Suprapubic skin (tissue), 4 donors: ENCODE data around the gene LIPH. TPM values are rescaled to one million over a fixed set of nuclear protein-coding genes. Genes with fewer than 3 reads are reported as not detected.

ENCODE experiments used
- DNase-seq, 2 donors: peaks; one replicate each; pipeline ENCODE4 v3.0.0-alpha.2; 2019; ENCODE audit warnings: low spot score in 2 of 2
- H3K27ac ChIP-seq: fragments of 200-600 bp; sonication (generic); one replicate; pipeline ENCODE4 v1.5.1; 2019
- H3K27me3 ChIP-seq: fragments of 200-600 bp; sonication (generic); one replicate; pipeline ENCODE4 v1.5.1; 2019
- H3K36me3 ChIP-seq: fragments of 200-600 bp; sonication (generic); one replicate; pipeline ENCODE4 v1.5.1; 2019
- H3K4me1 ChIP-seq: fragments of 200-600 bp; sonication (generic); one replicate; pipeline ENCODE4 v1.5.1; 2019
- H3K4me3 ChIP-seq: fragments of 200-600 bp; sonication (generic); one replicate; pipeline ENCODE4 v1.5.1; 2019; ENCODE audit warnings: mild to moderate bottlenecking
- H3K9me3 ChIP-seq: fragments of 200-600 bp; sonication (generic); one replicate; pipeline ENCODE4 v1.5.1; 2019
- EP300 ChIP-seq: sonication (generic); formaldehyde crosslinking; IDR thresholded peaks from one replicate; pipeline ENCODE4 v1.6.1; 2017; ENCODE audit warnings: antibody characterized with exemption
- POLR2A ChIP-seq, 2 donors: fragments of 450-650 bp; IDR thresholded peaks; one replicate each; pipeline ENCODE4 v1.6.1; 2017; ENCODE audit warnings: antibody characterized with exemption in 2 of 2, mild to moderate bottlenecking in 2 of 2, moderate library complexity in 2 of 2
- POLR2AphosphoS5 ChIP-seq, 3 donors: sonication (generic); formaldehyde crosslinking; IDR thresholded peaks; one replicate each; pipeline ENCODE4 v1.6.1; 2017; ENCODE audit warnings: antibody characterized with exemption in 3 of 3
- WGBS: methylation state at CpG from one replicate; pipeline ENCODE4 v1.1.5; 2018; 5-methylcytosine and 5-hydroxymethylcytosine counted together
- total RNA-seq, 4 donors: library from RNA; depleted of rRNA; stranded (reverse); fragments of >200 nt; gene quantifications; one replicate each; pipeline ENCODE4 v1.1.0, GENCODE V29; 2016
- TF ChIP-seq, protein P1 (sequence below), 2 donors: fragments of 200-600 bp in 1 of 2; fragments of 450-650 bp in 1 of 2; sonication (generic) in 1 of 2; IDR thresholded peaks; one replicate each; pipeline ENCODE4 v1.5.1; 2016 to 2019; ENCODE audit warnings: antibody characterized with exemption in 2 of 2, mild to moderate bottlenecking in 1 of 2, moderate library complexity in 1 of 2

LIPH gene
- total RNA-seq, 4 donors from 2014 or later = 10.6 to 18.3 (median 14.7) TPM

GRCh38 chr3:185519021-185519420 lies 33.4 kb downstream of the LIPH start:
- no peak overlapping the region for H3K4me3 ChIP-seq
- no peaks in the 10 kb centered on the region for H3K4me1 ChIP-seq
- no peaks in the 10 kb centered on the region for H3K9me3 ChIP-seq
- H3K36me3 ChIP-seq = no peaks in the 10 kb centered on the region
- 67% methylated on average over 5 of the region's 5 CpGs for WGBS
- no peaks in the 10 kb centered on the region for H3K27me3 ChIP-seq
- TF ChIP-seq POLR2A (IDR thresholded peaks at IDR 0.05) (no peak), POLR2AphosphoS5 (IDR thresholded peaks at IDR 0.05) (no peak), EP300 (no peak)
- TF ChIP-seq, protein P1, sequence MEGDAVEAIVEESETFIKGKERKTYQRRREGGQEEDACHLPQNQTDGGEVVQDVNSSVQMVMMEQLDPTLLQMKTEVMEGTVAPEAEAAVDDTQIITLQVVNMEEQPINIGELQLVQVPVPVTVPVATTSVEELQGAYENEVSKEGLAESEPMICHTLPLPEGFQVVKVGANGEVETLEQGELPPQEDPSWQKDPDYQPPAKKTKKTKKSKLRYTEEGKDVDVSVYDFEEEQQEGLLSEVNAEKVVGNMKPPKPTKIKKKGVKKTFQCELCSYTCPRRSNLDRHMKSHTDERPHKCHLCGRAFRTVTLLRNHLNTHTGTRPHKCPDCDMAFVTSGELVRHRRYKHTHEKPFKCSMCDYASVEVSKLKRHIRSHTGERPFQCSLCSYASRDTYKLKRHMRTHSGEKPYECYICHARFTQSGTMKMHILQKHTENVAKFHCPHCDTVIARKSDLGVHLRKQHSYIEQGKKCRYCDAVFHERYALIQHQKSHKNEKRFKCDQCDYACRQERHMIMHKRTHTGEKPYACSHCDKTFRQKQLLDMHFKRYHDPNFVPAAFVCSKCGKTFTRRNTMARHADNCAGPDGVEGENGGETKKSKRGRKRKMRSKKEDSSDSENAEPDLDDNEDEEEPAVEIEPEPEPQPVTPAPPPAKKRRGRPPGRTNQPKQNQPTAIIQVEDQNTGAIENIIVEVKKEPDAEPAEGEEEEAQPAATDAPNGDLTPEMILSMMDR (IDR thresholded peaks at IDR 0.05) = no peak
- no peak for DNase-seq
- no peak overlapping the region for H3K27ac ChIP-seq

- H3K9me3 ChIP-seq = no peaks in the 10 kb centered on the region
- 78% methylated on average over 2 of the region's 2 CpGs for WGBS
- H3K4me1 ChIP-seq = no peaks in the 10 kb centered on the region
- H3K4me3 ChIP-seq = no peak overlapping the region
- TF ChIP-seq POLR2A (IDR thresholded peaks at IDR 0.05) (no peak), POLR2AphosphoS5 (IDR thresholded peaks at IDR 0.05) (no peak), EP300 (no peak)
- TF ChIP-seq, protein P1 (IDR thresholded peaks at IDR 0.05) = no peak
- H3K27me3 ChIP-seq = no peaks in the 10 kb centered on the region
- DNase-seq = no peak
- H3K36me3 ChIP-seq = no peaks in the 10 kb centered on the region
- H3K27ac ChIP-seq = no peak overlapping the region
Measured at GRCh38 chr3:185517387-185518130, 34.8 kb downstream of the LIPH start.

DNA sequence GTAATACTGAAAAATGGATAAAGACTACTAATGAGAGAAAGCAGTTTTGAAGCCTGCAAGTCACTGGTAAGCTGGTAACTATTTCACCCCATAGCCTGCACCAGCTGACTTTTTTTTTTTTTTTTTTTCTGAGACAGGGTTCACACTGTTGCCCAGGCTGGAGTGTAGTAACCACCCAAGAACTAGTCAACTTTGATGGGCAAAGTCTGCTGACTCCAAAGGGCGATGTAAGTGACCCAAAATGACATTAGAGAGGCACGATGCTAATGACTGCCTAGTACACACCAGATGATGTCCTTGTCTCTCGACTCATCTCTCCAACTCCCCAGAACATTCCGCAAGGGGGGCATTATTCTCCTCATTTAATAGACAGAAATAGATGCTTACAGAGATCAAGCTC lies 40.7 kb downstream of the LIPH start:
- Histone ChIP-seq H3K9me3 (no peaks in the 10 kb centered on the region), H3K4me1 (no peaks in the 10 kb centered on the region), H3K27me3 (no peaks in the 10 kb centered on the region), H3K36me3 (no peaks in the 10 kb centered on the region), H3K4me3 (no peak overlapping the region), H3K27ac (no peak overlapping the region)
- TF ChIP-seq EP300 = no peak
- TF ChIP-seq, protein P1 (IDR thresholded peaks at IDR 0.05) = no peak
- TF ChIP-seq POLR2AphosphoS5 (IDR thresholded peaks at IDR 0.05) = no peak
- no peak for TF ChIP-seq POLR2A (IDR thresholded peaks at IDR 0.05)
- no peak for DNase-seq
- WGBS = 94% methylated on average over 4 of the region's 4 CpGs

DNA sequence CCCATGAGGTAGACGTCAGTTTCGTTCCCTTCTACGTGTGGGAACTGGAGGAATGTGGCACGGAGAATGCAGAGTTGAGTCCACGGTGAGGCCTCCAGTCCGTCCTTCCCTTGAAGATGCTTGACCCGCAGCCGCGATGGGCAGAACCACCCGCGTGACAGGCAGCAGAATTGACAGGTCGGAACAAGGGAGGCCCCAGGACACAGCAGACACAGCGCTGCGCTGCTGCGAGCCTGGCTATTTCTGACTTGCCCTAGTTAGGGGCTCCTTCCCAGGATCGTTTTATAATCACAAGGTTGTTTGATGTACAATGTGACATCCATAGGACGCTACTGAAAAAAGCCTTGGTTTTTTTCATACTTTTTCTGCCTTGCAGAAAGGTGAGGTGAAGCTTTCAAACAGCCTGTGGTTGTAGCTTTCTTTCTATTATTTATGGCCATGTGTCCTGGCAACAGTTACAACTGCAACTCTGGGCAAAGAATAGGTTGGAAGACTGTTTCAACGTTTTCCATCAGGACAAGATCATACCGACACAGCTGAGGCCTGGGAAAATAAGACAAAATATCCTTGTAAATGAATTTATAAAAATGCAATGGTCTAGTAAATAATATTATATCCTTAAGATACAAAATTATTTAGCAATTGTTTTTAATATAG lies 43.9 kb downstream of the LIPH start:
- no peaks in the 10 kb centered on the region for H3K27me3 ChIP-seq
- no peaks in the 10 kb centered on the region for H3K36me3 ChIP-seq
- H3K4me3 ChIP-seq = no peak overlapping the region
- no peak for DNase-seq
- TF ChIP-seq, protein P1 (IDR thresholded peaks at IDR 0.05) = no peak
- TF ChIP-seq POLR2A (IDR thresholded peaks at IDR 0.05) (no peak), EP300 (no peak), POLR2AphosphoS5 (IDR thresholded peaks at IDR 0.05) (no peak)
- H3K27ac ChIP-seq = no peak overlapping the region
- no peaks in the 10 kb centered on the region for H3K9me3 ChIP-seq
- H3K4me1 ChIP-seq = no peaks in the 10 kb centered on the region
- 66% methylated on average over 19 of the region's 19 CpGs for WGBS

GRCh38 chr3:185507883-185508282 lies 44.5 kb downstream of the LIPH start:
- TF ChIP-seq POLR2AphosphoS5 (IDR thresholded peaks at IDR 0.05) = no peak
- TF ChIP-seq EP300 = no peak
- TF ChIP-seq, protein P1 (IDR thresholded peaks at IDR 0.05) = no peak
- TF ChIP-seq POLR2A (IDR thresholded peaks at IDR 0.05) = no peak
- WGBS = 67% methylated on average over 6 of the region's 6 CpGs

More at GRCh38 chr3:185507883-185508282, 44.5 kb downstream of the LIPH start:
- H3K36me3 ChIP-seq = no peaks in the 10 kb centered on the region
- no peak for DNase-seq
- no peak overlapping the region for H3K4me3 ChIP-seq
- H3K9me3 ChIP-seq = no peaks in the 10 kb centered on the region
- H3K27ac ChIP-seq = no peak overlapping the region
- H3K4me1 ChIP-seq = no peaks in the 10 kb centered on the region
- no peaks in the 10 kb centered on the region for H3K27me3 ChIP-seq
